GM23248 (cell line): ENCODE measurements around the gene LDHAL6B. TPM values are rescaled to one million over a fixed set of nuclear protein-coding genes. Genes with fewer than 3 reads are reported as not detected.
A peak's percentile ranks its signal among the peaks of the same experiment; 100 is the strongest.

Experiments used
- DNase-seq: peaks from one replicate; pipeline ENCODE4 v3.0.0-alpha.2; 2015
- H2AFZ ChIP-seq: fragments of 200-600 bp; sonication (generic); 2 replicates; pipeline ENCODE4 v1.6.1; 2016; ENCODE audit warnings: antibody characterized with exemption
- H3F3A ChIP-seq: fragments of 200-600 bp; sonication (generic); 2 replicates; pipeline ENCODE4 v1.6.1; 2016; ENCODE audit warnings: mild to moderate bottlenecking, antibody characterized with exemption, mixed run types; ENCODE audit not compliant: insufficient read depth
- H3K27ac ChIP-seq: fragments of 200-600 bp; sonication (generic); 2 replicates; pipeline ENCODE4 v1.5.1; 2016; ENCODE audit warnings: mild to moderate bottlenecking
- H3K27me3 ChIP-seq: fragments of 200-600 bp; sonication (generic); replicated peaks from 2 replicates; pipeline ENCODE4 v1.6.1; 2016; ENCODE audit warnings: mild to moderate bottlenecking; ENCODE audit not compliant: insufficient read depth
- H3K36me3 ChIP-seq: fragments of 200-600 bp; sonication (generic); 2 replicates; pipeline ENCODE4 v1.6.1; 2016; ENCODE audit warnings: low read depth, mild to moderate bottlenecking
- H3K4me1 ChIP-seq: fragments of 200-600 bp; sonication (generic); 2 replicates; pipeline ENCODE4 v1.6.1; 2016; ENCODE audit warnings: mild to moderate bottlenecking; ENCODE audit not compliant: insufficient read depth
- H3K4me2 ChIP-seq: fragments of 200-600 bp; sonication (generic); one replicate; pipeline ENCODE4 v1.6.1; 2016; ENCODE audit warnings: mild to moderate bottlenecking; ENCODE audit not compliant: unreplicated experiment
- H3K4me3 ChIP-seq: fragments of 200-600 bp; sonication (generic); 2 replicates; pipeline ENCODE4 v1.5.1; 2016; ENCODE audit warnings: mild to moderate bottlenecking
- H3K79me2 ChIP-seq: fragments of 200-600 bp; sonication (generic); 2 replicates; pipeline ENCODE4 v1.6.1; 2016; ENCODE audit warnings: mild to moderate bottlenecking; ENCODE audit not compliant: insufficient read depth
- H3K9ac ChIP-seq: fragments of 200-600 bp; sonication (generic); 2 replicates; pipeline ENCODE4 v1.6.1; 2016; ENCODE audit warnings: mild to moderate bottlenecking
- H3K9me2 ChIP-seq: fragments of 200-600 bp; sonication (generic); 2 replicates; pipeline ENCODE4 v1.6.1; 2016; ENCODE audit warnings: mixed run types, mild to moderate bottlenecking, moderate library complexity; ENCODE audit not compliant: insufficient read depth
- H3K9me3 ChIP-seq: fragments of 200-600 bp; sonication (generic); one replicate; pipeline ENCODE4 v1.6.1; 2017; ENCODE audit warnings: low read depth
- H4K20me1 ChIP-seq: fragments of 200-600 bp; sonication (generic); 2 replicates; pipeline ENCODE4 v1.6.0; 2016; ENCODE audit not compliant: insufficient read depth
- EZH2 ChIP-seq: fragments of 200-600 bp; sonication (generic); IDR thresholded peaks from 2 replicates; pipeline ENCODE4 v1.6.1; 2018; ENCODE audit warnings: antibody characterized with exemption, mild to moderate bottlenecking; ENCODE audit not compliant: insufficient read depth, poor library complexity, severe bottlenecking
- EZH2phosphoT487 ChIP-seq: fragments of 200-600 bp; sonication (generic); IDR thresholded peaks from 2 replicates; pipeline ENCODE4 v1.6.1; 2018; ENCODE audit warnings: antibody characterized with exemption, moderate library complexity, mild to moderate bottlenecking, low read depth; ENCODE audit not compliant: insufficient read depth
- WGBS, 2 experiments: methylation state at CpG; one replicate each; pipeline ENCODE4 v1.1.6; 2015 to 2017; ENCODE audit warnings: low lambda C conversion rate in 2 of 2, low coverage in 1 of 2; ENCODE audit errors: missing lambda C conversion rate in 2 of 2; 5-methylcytosine and 5-hydroxymethylcytosine counted together
- in situ Hi-C: fragments of 300-500 bp; cut with MboI; formaldehyde crosslinking; loops from 2 replicates; pipeline ENCODE4 v1.15.0; 2020
- microRNA counts: library from miRNA; unstranded; fragments of <30 nt; microRNA quantifications from one replicate; lab custom pipeline; 2016
- microRNA-seq: library from miRNA; unstranded; fragments of <30 nt; microRNA quantifications from one replicate; pipeline ENCODE4, GENCODE V29; 2016; ENCODE audit warnings: borderline number of aligned reads
- polyA plus RNA-seq: library from polyadenylated mRNA; unstranded; fragments of >200 nt; fragmentation: Nextera tagmentation; extraction: Ambion mirVana; gene quantifications from 2 replicates; pipeline ENCODE4 v1.2.1, GENCODE V29; 2016
- small RNA-seq: library from RNA; depleted of rRNA; stranded (forward); fragments of <200 nt; gene quantifications from one replicate; pipeline ENCODE3, GENCODE V24; 2014; ENCODE audit warnings: low read depth, low replicate concordance
- total RNA-seq: library from RNA; depleted of rRNA; stranded (reverse); fragments of >200 nt; shearing (Covaris generic); gene quantifications from 2 replicates; pipeline ENCODE4 v1.2.3, GENCODE V29; 2014; rRNA removed

The LDHAL6B gene
- total and polyA plus RNA-seq, 2 experiments from 2014 or later = 0.10 TPM; not detected in 1

- Histone ChIP-seq H3F3A (peaks cover 12% of the 10 kb centered on the region; the same call in 1 of the 2 replicates), H3K27ac (no peak overlapping the region), H4K20me1 (no peaks in the 10 kb centered on the region), H3K4me3 (no peak overlapping the region), H3K9me2 (no peaks in the 10 kb centered on the region), H3K4me1 (no peaks in the 10 kb centered on the region), H3K4me2 (no peak overlapping the region), H3K9me3 (no peaks in the 10 kb centered on the region), H3K79me2 (peaks cover 39% of the 10 kb centered on the region), H3K36me3 (peaks cover 68% of the 10 kb centered on the region), H3K9ac (no peak overlapping the region), H3K27me3 (no peaks in the 10 kb centered on the region), H2AFZ (no peak overlapping the region)
- in situ Hi-C loops = loop anchor here (10.0 kb wide), 1 partner anchor 239 kb away; no protein-coding TSS in a partner anchor
- WGBS, 2 experiments = 90 to 92% methylated on average over 7 of the region's 7 CpGs
- TF ChIP-seq EZH2 = no peak
- no peak for TF ChIP-seq EZH2phosphoT487
- DNase-seq = no peak
Observed at GRCh38 chr15:59255680-59256336, 49.2 kb downstream of the LDHAL6B start.

GRCh38 chr15:59256482-59256881, 49.8 kb downstream of the LDHAL6B start:
- Histone ChIP-seq H4K20me1 (no peaks in the 10 kb centered on the region), H3K9me3 (no peaks in the 10 kb centered on the region), H3K9ac (no peak overlapping the region), H3K27ac (no peak overlapping the region), H3K36me3 (peaks cover 65% of the 10 kb centered on the region), H3K9me2 (no peaks in the 10 kb centered on the region), H3K4me1 (no peaks in the 10 kb centered on the region), H3K4me3 (no peak overlapping the region), H3F3A (peaks cover 12% of the 10 kb centered on the region; the same call in 1 of the 2 replicates), H3K79me2 (peaks cover 36% of the 10 kb centered on the region), H3K27me3 (no peaks in the 10 kb centered on the region), H3K4me2 (no peak overlapping the region), H2AFZ (no peak overlapping the region)
- 82 to 86% methylated on average over 8 of the region's 8 CpGs for WGBS, 2 experiments
- DNase-seq = no peak
- in situ Hi-C loops = loop anchor here (10.0 kb wide), 1 partner anchor 238 kb away; no protein-coding TSS in a partner anchor
- TF ChIP-seq EZH2phosphoT487 = no peak
- TF ChIP-seq EZH2 = no peak

DNA sequence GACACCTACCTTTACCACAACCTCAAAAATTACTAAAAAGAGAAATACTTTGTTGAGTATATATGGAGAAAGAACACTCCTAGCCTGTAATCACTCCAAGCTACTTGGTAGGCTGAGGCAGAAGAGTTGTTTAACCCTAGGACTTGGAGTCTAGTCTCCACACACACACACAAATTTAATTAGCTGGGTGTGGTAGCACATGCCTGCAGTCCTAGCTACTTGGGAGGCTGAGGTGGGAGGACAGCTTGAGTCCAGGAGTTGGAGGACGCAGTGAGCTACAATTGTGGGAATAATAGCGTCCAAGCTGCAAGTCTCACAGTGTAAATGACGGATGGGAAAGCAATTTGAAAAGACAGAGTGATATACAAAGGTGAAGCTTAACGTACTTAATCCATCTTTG, 50.5 kb downstream of the LDHAL6B start:
- H3K79me2 ChIP-seq = peaks cover 36% of the 10 kb centered on the region
- H3K9me3 ChIP-seq = no peaks in the 10 kb centered on the region
- peaks cover 65% of the 10 kb centered on the region for H3K36me3 ChIP-seq
- no peaks in the 10 kb centered on the region for H4K20me1 ChIP-seq
- H2AFZ ChIP-seq = no peak overlapping the region
- no peaks in the 10 kb centered on the region for H3K4me1 ChIP-seq
- H3K9ac ChIP-seq = no peak overlapping the region
- no peaks in the 10 kb centered on the region for H3K9me2 ChIP-seq
- 72 to 74% methylated on average over 4 of the region's 4 CpGs for WGBS, 2 experiments
- peaks cover 12% of the 10 kb centered on the region; the same call in 1 of the 2 replicates for H3F3A ChIP-seq
- TF ChIP-seq EZH2 = no peak
- TF ChIP-seq EZH2phosphoT487 = no peak
- no peak overlapping the region for H3K27ac ChIP-seq
- in situ Hi-C loops = loop anchor here (10.0 kb wide), 1 partner anchor 238 kb away; no protein-coding TSS in a partner anchor
- no peaks in the 10 kb centered on the region for H3K27me3 ChIP-seq
- H3K4me2 ChIP-seq = no peak overlapping the region
- no peak overlapping the region for H3K4me3 ChIP-seq
- DNase-seq = no peak

MicroRNAs encoded within 50 kb of the gene (microRNA counts, 767-probe panel; counts per million panel counts)
- 447 counts per million, percentile 86 among the panel's probes with 10 or more counts for microRNA hsa-miR-2116-5p (lab: Ali Mortazavi, UCI)

Small RNA genes lying within 50 kb of the gene (microRNA-seq; reads per million reads assigned to microRNA genes)
- 12.3 reads per million, percentile 18 among the genes with 10 or more reads in this experiment for gene MIR2116

Small RNA genes lying within 50 kb of the gene (small RNA-seq; reads per million reads assigned to genes)
- not detected for gene MIR2116
- gene RNU4-80P = 0.37 reads per million

Other genes with a start within 250 kb of the LDHAL6B start
- gene RNF111, start 219.2 kb upstream of the LDHAL6B start, total RNA-seq = 17.8 and 27.9 TPM in 2 replicates
- gene RNF111, start 219.2 kb upstream of the LDHAL6B start, polyA plus RNA-seq = 22.6 and 24.4 TPM in 2 replicates
- 23.2 and 23.3 TPM in 2 replicates for gene CCNB2, start 101.7 kb upstream of the LDHAL6B start, total RNA-seq
- 33.9 and 34.1 TPM in 2 replicates for gene CCNB2, start 101.7 kb upstream of the LDHAL6B start, polyA plus RNA-seq
- gene MYO1E, start 166.0 kb downstream of the LDHAL6B start, total RNA-seq = 155 and 224 TPM in 2 replicates
- 190 and 201 TPM in 2 replicates for gene MYO1E, start 166.0 kb downstream of the LDHAL6B start, polyA plus RNA-seq
- gene FAM81A, start 231.3 kb downstream of the LDHAL6B start, total RNA-seq = 0.32 and 0.51 TPM in 2 replicates
- gene FAM81A, start 231.3 kb downstream of the LDHAL6B start, polyA plus RNA-seq = 0.26 and 0.70 TPM in 2 replicates